IMR-90 (cell line): ENCODE data around the gene HAP1. TPM values are rescaled to one million over a fixed set of nuclear protein-coding genes. Genes with fewer than 3 reads are reported as not detected.

Source experiments
- ATAC-seq: fragments of 200-7000 bp; cut with Tn5 transposase; 2 replicates; pipeline ENCODE4 v1.9.1; 2020; ENCODE audit warnings: low read depth, mild to moderate bottlenecking, moderate library complexity
- BruUV-seq: library from RNA; stranded (reverse); fragments of 400-500 nt; replicated peaks from 2 replicates; lab custom pipeline; 2021; lab: Mats Ljungman, UMichigan
- CTCF ChIA-PET: fragments of 300-600 bp; formaldehyde crosslinking; extraction: SDS; loops from one replicate; lab custom pipeline; 2021; ENCODE audit warnings: antibody characterized with exemption; lab: Yijun Ruan, JAX
- POLR2A ChIA-PET: fragments of 300-600 bp; sonication (Branson Sonifier 250); formaldehyde crosslinking; loops from one replicate; lab custom pipeline; 2022; ENCODE audit warnings: antibody characterized with exemption; ENCODE audit not compliant: unreplicated experiment; lab: Charles Lee
- DNase-seq: peaks from one replicate; pipeline ENCODE4 v3.0.0; 2013
- H2AFZ ChIP-seq: replicated peaks from 2 replicates; pipeline ENCODE3; 2013; ENCODE audit warnings: low read length, mild to moderate bottlenecking; ENCODE audit not compliant: poor library complexity
- H2AK5ac ChIP-seq: 2 replicates; pipeline ENCODE4 v1.6.1; 2013; ENCODE audit warnings: low read depth, low read length, inconsistent platforms
- H2AK9ac ChIP-seq: replicated peaks from 2 replicates; pipeline ENCODE3; 2013; ENCODE audit warnings: mild to moderate bottlenecking, low read depth, low read length, moderate library complexity; ENCODE audit not compliant: poor library complexity
- H2BK120ac ChIP-seq: 2 replicates; pipeline ENCODE4 v1.6.1; 2013; ENCODE audit warnings: low read depth, low read length, inconsistent platforms
- H2BK15ac ChIP-seq: 3 replicates; pipeline ENCODE4 v1.6.1; 2013; ENCODE audit warnings: low read depth, low read length, inconsistent platforms
- H2BK20ac ChIP-seq: 2 replicates; pipeline ENCODE4 v1.6.1; 2013; ENCODE audit warnings: low read depth, mild to moderate bottlenecking, inconsistent platforms, low read length, moderate library complexity
- H2BK5ac ChIP-seq: 2 replicates; pipeline ENCODE4 v1.6.1; 2013; ENCODE audit warnings: mild to moderate bottlenecking, low read depth, low read length, inconsistent platforms; ENCODE audit not compliant: poor library complexity, severe bottlenecking
- H3K14ac ChIP-seq: replicated peaks from 2 replicates; pipeline ENCODE4 v1.6.1; 2013; ENCODE audit warnings: low read depth, low read length, inconsistent platforms
- H3K18ac ChIP-seq: 2 replicates; pipeline ENCODE4 v1.6.1; 2013; ENCODE audit warnings: low read depth, low read length, control low read depth
- H3K23ac ChIP-seq: 2 replicates; pipeline ENCODE4 v1.6.1; 2013; ENCODE audit warnings: low read depth, low read length, inconsistent platforms
- H3K27ac ChIP-seq: 2 replicates; pipeline ENCODE4 v1.5.1; 2013; ENCODE audit warnings: mild to moderate bottlenecking, control low read depth, low read length; ENCODE audit not compliant: insufficient read depth
- H3K27me3 ChIP-seq: 2 replicates; pipeline ENCODE4 v1.6.1; 2013; ENCODE audit warnings: low read length; ENCODE audit not compliant: control insufficient read depth, insufficient read depth
- H3K36me3 ChIP-seq: 2 replicates; pipeline ENCODE4 v1.6.1; 2013; ENCODE audit warnings: low read length, mixed read lengths; ENCODE audit not compliant: control insufficient read depth, insufficient read depth
- H3K4ac ChIP-seq: 2 replicates; pipeline ENCODE4 v1.6.1; 2013; ENCODE audit warnings: low read depth, low read length, inconsistent platforms
- H3K4me1 ChIP-seq: 2 replicates; pipeline ENCODE4 v1.6.1; 2013; ENCODE audit warnings: low read length, mixed read lengths; ENCODE audit not compliant: control insufficient read depth, insufficient read depth
- H3K4me2 ChIP-seq: 2 replicates; pipeline ENCODE4 v1.6.1; 2013; ENCODE audit warnings: low read depth, mild to moderate bottlenecking, control low read depth, low read length, moderate library complexity
- H3K4me3 ChIP-seq: 2 replicates; pipeline ENCODE4 v1.5.1; 2013; ENCODE audit warnings: low read depth, mild to moderate bottlenecking, control low read depth, low read length, moderate library complexity; ENCODE audit not compliant: insufficient read depth
- H3K56ac ChIP-seq: 2 replicates; pipeline ENCODE4 v1.6.1; 2013; ENCODE audit warnings: low read length, inconsistent platforms; ENCODE audit not compliant: insufficient read depth; ENCODE audit errors: extremely low read depth
- H3K79me1 ChIP-seq, 2 experiments: 2 replicates each; pipeline ENCODE4 v1.6.1; 2013; ENCODE audit warnings: low read length in 2 of 2, inconsistent platforms in 1 of 2, low read depth in 1 of 2
- H3K9ac ChIP-seq: 2 replicates; pipeline ENCODE4 v1.6.1; 2013; ENCODE audit warnings: low read depth, low read length, control low read depth
- H3K9me1 ChIP-seq: 2 replicates; pipeline ENCODE4 v1.6.1; 2013; ENCODE audit warnings: low read length, inconsistent platforms; ENCODE audit not compliant: insufficient read depth
- H3K9me3 ChIP-seq: 2 replicates; pipeline ENCODE4 v1.6.1; 2013; ENCODE audit warnings: low read length; ENCODE audit not compliant: control insufficient read depth, insufficient read depth
- H4K20me1 ChIP-seq: 2 replicates; pipeline ENCODE4 v1.6.1; 2013; ENCODE audit warnings: low read length, inconsistent platforms; ENCODE audit not compliant: insufficient read depth
- H4K5ac ChIP-seq: 2 replicates; pipeline ENCODE4 v1.6.1; 2013; ENCODE audit warnings: mild to moderate bottlenecking, low read depth, low read length, control low read depth
- H4K8ac ChIP-seq, 2 experiments: 2 replicates each; pipeline ENCODE4 v1.6.1; 2013; ENCODE audit warnings: low read depth in 2 of 2, low read length in 2 of 2, control low read depth in 1 of 2, inconsistent platforms in 1 of 2
- H4K91ac ChIP-seq: 2 replicates; pipeline ENCODE4 v1.6.1; 2013; ENCODE audit warnings: low read depth, low read length, inconsistent platforms; ENCODE audit not compliant: insufficient read depth
- BHLHE40 ChIP-seq: fragments of 150-350 bp; IDR thresholded peaks from 2 replicates; pipeline ENCODE4 v1.6.1; 2016; ENCODE audit warnings: mild to moderate bottlenecking, low read depth, low read length
- WGBS, 2 experiments: methylation state at CpG; one replicate each; pipeline versions ENCODE4 v1.1.5 to v1.1.7; 2013; ENCODE audit warnings: missing lambda C conversion rate in 2 of 2; ENCODE audit not compliant: insufficient read length in 1 of 2; ENCODE audit errors: extremely low coverage in 2 of 2; 5-methylcytosine and 5-hydroxymethylcytosine counted together
- dilution Hi-C: fragments of 300-500 bp; cut with HindIII; formaldehyde crosslinking; loops from one replicate; pipeline ENCODE4 v1.14.3; 2018; ENCODE audit warnings: low sequenced_read_pairs; ENCODE audit not compliant: unreplicated experiment
- in situ Hi-C: fragments of 300-500 bp; cut with MboI; formaldehyde crosslinking; loops from 3 replicates; pipeline ENCODE4 v1.14.3; 2019; ENCODE audit warnings: low sequenced_read_pairs, inconsistent platforms, mixed read lengths
- intact Hi-C: fragments of 100-400 bp; cut with micrococcal nuclease; formaldehyde crosslinking; loops from 2 replicates; pipeline ENCODE4 v1.10.0; 2022
- polyA plus RNA-seq, 3 experiments: library from polyadenylated mRNA; depleted of rRNA; stranded (reverse); fragments of >200 nt; gene quantifications; 2 replicates each; pipeline ENCODE4 v1.2.3, GENCODE V29; 2012; ENCODE audit warnings: low replicate concordance in 1 of 3
- total RNA-seq: library from RNA; depleted of rRNA; stranded (reverse); fragments of >200 nt; gene quantifications from 2 replicates; pipeline ENCODE4 v1.2.3, GENCODE V29; 2012

The HAP1 gene
- total and polyA plus RNA-seq, 2 of the 4 experiments (the other 2 are of a cell fraction), result under 0.01 to 0.09 TPM

DNA sequence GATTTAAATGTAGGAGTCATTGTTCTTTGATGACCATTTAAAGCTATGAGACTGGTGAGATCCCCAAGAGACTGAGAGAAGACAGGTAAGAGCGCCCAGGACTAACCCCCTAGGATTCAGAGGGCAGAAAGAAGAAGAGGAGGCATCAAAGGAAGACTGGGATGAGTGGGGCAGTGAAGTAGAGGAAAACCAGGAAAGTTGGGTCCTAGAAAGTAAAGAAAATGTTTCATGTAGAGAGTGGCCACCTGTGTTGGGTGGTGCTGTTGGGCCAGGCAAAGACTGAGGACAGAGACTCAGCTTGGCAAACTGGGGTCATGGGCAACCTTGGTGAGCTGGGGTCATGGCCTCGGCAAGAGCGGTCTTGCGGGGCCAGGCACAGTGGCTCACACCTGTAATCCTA, 1.3 kb upstream of the HAP1 start:
- in situ Hi-C loops (loop anchor here (5.0 to 10.0 kb wide), 2 partner anchors 67 to 229 kb away; partner anchors contain the start of gene CNP), intact Hi-C loops (loop anchor here (5.0 kb wide), 1 partner anchor 132 kb away; the partner anchor contains the start of gene KLHL11), dilution Hi-C loops (no loop called here)
- Histone ChIP-seq H3K27ac (no peak overlapping the region), H4K91ac (no peak overlapping the region), H3K14ac (no peak overlapping the region), H2BK15ac (no peak overlapping the region; the same call in 2 of the 3 replicates), H3K18ac (no peak overlapping the region), H2AFZ (no peak overlapping the region), H3K23ac (no peak overlapping the region; the same call in 1 of the 2 replicates), H3K4me2 (no peak overlapping the region), H3K56ac (no peak overlapping the region), H3K4ac (no peak overlapping the region), H3K9me3 (no peaks in the 10 kb centered on the region), H3K9me1 (no peaks in the 10 kb centered on the region), H3K27me3 (peaks cover 61% of the 10 kb centered on the region), H3K4me3 (no peak overlapping the region), H3K4me1 (peaks cover 5% of the 10 kb centered on the region; the same call in 1 of the 2 replicates), H3K36me3 (no peaks in the 10 kb centered on the region), H2AK9ac (no peak overlapping the region), H2BK20ac (no peak overlapping the region), H2BK5ac (no peak overlapping the region), H2BK120ac (no peak overlapping the region), H2AK5ac (no peak overlapping the region), H4K8ac (no peak overlapping the region), H3K79me1 (no peaks in the 10 kb centered on the region), H4K5ac (no peak overlapping the region), H3K9ac (no peak overlapping the region), H4K20me1 (no peaks in the 10 kb centered on the region)
- WGBS, 2 experiments, result 93% methylated on average over 3 of the region's 4 CpGs; no CpG with 5 or more reads in 1 of the 2 experiments
- no TSS peak for BruUV-seq
- DNase-seq (no peak), ATAC-seq (no peak)
- POLR2A ChIA-PET, result no interaction called here
- TF ChIP-seq BHLHE40, result no peak
- CTCF ChIA-PET, result interaction anchor here (1.5 kb wide), 1 partner anchor 51 kb away, joined by 5 read pairs; the partner anchor contains the start of gene JUP
